ENCODE measurements around the gene ATP5F1D. TPM values are rescaled to one million over a fixed set of nuclear protein-coding genes. Genes with fewer than 3 reads are reported as not detected.
A peak's percentile ranks its signal among the peaks of the same experiment; 100 is the strongest.

ATP5F1D gene
- total and polyA plus RNA-seq, 2 of the 13 experiments (the other 11 are each of a cell fraction or from before 2014, with no cell fraction given), result 39.4 to 78.7 TPM

DNA sequence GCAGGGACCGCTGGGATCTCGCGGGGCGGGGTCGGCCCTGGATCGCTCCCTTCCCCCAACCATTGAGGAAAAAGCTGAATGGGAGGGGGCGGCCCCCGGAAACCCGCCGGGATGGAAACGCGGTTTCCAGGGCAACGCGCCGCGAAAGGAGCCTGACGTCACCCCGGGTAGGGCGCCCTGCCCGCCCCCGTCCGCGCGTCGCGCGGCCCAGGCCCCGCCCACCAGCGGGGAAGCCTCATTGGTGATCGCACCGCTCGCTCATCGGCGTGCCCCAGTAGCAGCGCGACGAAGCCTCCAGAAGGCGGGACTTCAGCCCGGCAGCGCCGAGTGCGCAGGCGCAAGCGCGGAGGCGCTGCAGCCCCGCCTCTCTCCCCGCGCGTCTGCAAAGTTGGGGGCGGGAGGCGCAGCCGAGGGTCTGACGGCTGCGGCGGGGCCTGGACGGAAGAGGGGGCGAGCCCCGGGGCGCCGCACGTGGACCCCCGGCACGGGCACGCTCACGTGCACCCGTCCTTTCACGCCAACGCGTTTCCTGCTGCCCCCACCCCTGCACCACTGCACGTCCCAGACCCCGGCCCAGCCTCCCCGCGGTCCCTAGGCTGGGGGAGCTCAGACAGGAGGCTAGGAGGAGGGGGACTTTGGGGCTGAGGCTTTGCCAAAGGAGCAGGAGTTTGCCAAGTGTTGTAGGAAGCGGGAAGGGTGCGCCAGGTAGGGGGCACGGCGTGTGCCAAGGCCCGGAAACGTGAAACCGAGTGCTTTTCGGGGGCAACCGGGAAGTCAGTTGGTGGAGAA lies 19.4 kb downstream of the ATP5F1D start (continued):
- TF ChIP-seq ZFY (CRISPR knock-in tag; IDR thresholded peaks at IDR 0.05) (no peak), TEAD3 (CRISPR knock-in tag; optimal IDR thresholded peaks at IDR 0.05; ENCODE audit: borderline replicate concordance) (no peak), SAP130 (CRISPR knock-in tag; IDR thresholded peaks at IDR 0.05; ENCODE audit: low read depth) (peak; percentile 82), ZNF556 (CRISPR knock-in tag; IDR thresholded peaks at IDR 0.05; ENCODE audit: borderline replicate concordance) (no peak), ZNF547 (CRISPR knock-in tag; IDR thresholded peaks at IDR 0.05) (no peak), SRSF4 (IDR thresholded peaks at IDR 0.05; ENCODE audit: low read depth, low read length, poor library complexity, severe bottlenecking) (no peak), PHF5A (CRISPR knock-in tag; IDR thresholded peaks at IDR 0.05; ENCODE audit: low read depth, unreplicated experiment) (no peak), SP5 (CRISPR knock-in tag; IDR thresholded peaks at IDR 0.05; ENCODE audit: borderline replicate concordance, low read depth) (no peak), ZNF615 (CRISPR knock-in tag; IDR thresholded peaks at IDR 0.05; ENCODE audit: borderline replicate concordance) (no peak), ZNF567 (CRISPR knock-in tag; IDR thresholded peaks at IDR 0.05; ENCODE audit: borderline replicate concordance) (no peak), U2AF2 (IDR thresholded peaks at IDR 0.05; ENCODE audit: low read depth, low read length) (no peak), FOXP1 (IDR thresholded peaks at IDR 0.05) (no peak), FOXP1 (CRISPR knock-in tag; IDR thresholded peaks at IDR 0.05) (0 out of 2 replicates have a peak, but pooled peaks have one; percentile 2), ZNF331 (CRISPR knock-in tag; IDR thresholded peaks at IDR 0.05) (no peak), TBX3 (IDR thresholded peaks at IDR 0.05; ENCODE audit: borderline replicate concordance) (no peak), ZNF670 (CRISPR knock-in tag; IDR thresholded peaks at IDR 0.05; ENCODE audit: borderline replicate concordance) (peak; percentile 15; the same call in 1 of the 2 replicates), ZNF343 (CRISPR knock-in tag; IDR thresholded peaks at IDR 0.05) (no peak), ZNF160 (CRISPR knock-in tag; IDR thresholded peaks at IDR 0.05) (0 out of 2 replicates have a peak, but pooled peaks have one; percentile 8), ZNF10 (CRISPR knock-in tag; IDR thresholded peaks at IDR 0.05; ENCODE audit: borderline replicate concordance, low read depth) (no peak), ATF7-NPFF (CRISPR knock-in tag; IDR thresholded peaks at IDR 0.05; ENCODE audit: low read depth) (no peak; the same call in 1 of the 2 replicates), ZNF577 (CRISPR knock-in tag; IDR thresholded peaks at IDR 0.05; ENCODE audit: borderline replicate concordance, low read depth) (no peak), ZSCAN25 (CRISPR knock-in tag; IDR thresholded peaks at IDR 0.05) (0 out of 2 replicates have a peak, but pooled peaks have one; percentile 18), NFE2L1 (CRISPR knock-in tag; IDR thresholded peaks at IDR 0.05; ENCODE audit: borderline replicate concordance) (no peak), ETV5 (CRISPR knock-in tag; IDR thresholded peaks at IDR 0.05; ENCODE audit: borderline replicate concordance) (peak; percentile 51; the same call in 1 of the 2 replicates)
- TF ChIP-seq, protein P1, sequence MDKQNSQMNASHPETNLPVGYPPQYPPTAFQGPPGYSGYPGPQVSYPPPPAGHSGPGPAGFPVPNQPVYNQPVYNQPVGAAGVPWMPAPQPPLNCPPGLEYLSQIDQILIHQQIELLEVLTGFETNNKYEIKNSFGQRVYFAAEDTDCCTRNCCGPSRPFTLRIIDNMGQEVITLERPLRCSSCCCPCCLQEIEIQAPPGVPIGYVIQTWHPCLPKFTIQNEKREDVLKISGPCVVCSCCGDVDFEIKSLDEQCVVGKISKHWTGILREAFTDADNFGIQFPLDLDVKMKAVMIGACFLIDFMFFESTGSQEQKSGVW (CRISPR knock-in tag; IDR thresholded peaks at IDR 0.05; ENCODE audit: borderline replicate concordance), result no peak
- TF ChIP-seq, protein P2, sequence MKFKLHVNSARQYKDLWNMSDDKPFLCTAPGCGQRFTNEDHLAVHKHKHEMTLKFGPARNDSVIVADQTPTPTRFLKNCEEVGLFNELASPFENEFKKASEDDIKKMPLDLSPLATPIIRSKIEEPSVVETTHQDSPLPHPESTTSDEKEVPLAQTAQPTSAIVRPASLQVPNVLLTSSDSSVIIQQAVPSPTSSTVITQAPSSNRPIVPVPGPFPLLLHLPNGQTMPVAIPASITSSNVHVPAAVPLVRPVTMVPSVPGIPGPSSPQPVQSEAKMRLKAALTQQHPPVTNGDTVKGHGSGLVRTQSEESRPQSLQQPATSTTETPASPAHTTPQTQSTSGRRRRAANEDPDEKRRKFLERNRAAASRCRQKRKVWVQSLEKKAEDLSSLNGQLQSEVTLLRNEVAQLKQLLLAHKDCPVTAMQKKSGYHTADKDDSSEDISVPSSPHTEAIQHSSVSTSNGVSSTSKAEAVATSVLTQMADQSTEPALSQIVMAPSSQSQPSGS (CRISPR knock-in tag; IDR thresholded peaks at IDR 0.05), result peak; percentile 97
- TF ChIP-seq, protein P3, sequence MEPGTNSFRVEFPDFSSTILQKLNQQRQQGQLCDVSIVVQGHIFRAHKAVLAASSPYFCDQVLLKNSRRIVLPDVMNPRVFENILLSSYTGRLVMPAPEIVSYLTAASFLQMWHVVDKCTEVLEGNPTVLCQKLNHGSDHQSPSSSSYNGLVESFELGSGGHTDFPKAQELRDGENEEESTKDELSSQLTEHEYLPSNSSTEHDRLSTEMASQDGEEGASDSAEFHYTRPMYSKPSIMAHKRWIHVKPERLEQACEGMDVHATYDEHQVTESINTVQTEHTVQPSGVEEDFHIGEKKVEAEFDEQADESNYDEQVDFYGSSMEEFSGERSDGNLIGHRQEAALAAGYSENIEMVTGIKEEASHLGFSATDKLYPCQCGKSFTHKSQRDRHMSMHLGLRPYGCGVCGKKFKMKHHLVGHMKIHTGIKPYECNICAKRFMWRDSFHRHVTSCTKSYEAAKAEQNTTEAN (CRISPR knock-in tag; conservative IDR thresholded peaks at IDR 0.05), result no peak

Data from HepG2 (cell line).